Peyer's patch (tissue), 4 donors: ENCODE data around the gene OR2A5. TPM values are rescaled to one million over a fixed set of nuclear protein-coding genes. Genes with fewer than 3 reads are reported as not detected.
"Not testable (repeated sequence)": the region's sequence is repeated elsewhere in the genome, so short reads cannot be mapped to it uniquely, and the experiment has no call there.

Experiments used
- DNase-seq, 3 donors: peaks; one replicate each; pipeline ENCODE4 v3.0.0-alpha.2; 2017 to 2019
- H3K27ac ChIP-seq, 4 donors: fragments of 200-600 bp; sonication (generic); one replicate each; pipeline ENCODE4 v1.5.1; 2016 to 2019
- H3K27me3 ChIP-seq, 2 donors: fragments of 200-600 bp; sonication (generic); one replicate each; pipeline ENCODE4 v1.5.1; 2019
- H3K36me3 ChIP-seq, 3 donors: fragments of 200-600 bp; sonication (generic); one replicate each; pipeline ENCODE4 v1.5.1; 2016 to 2019
- H3K4me1 ChIP-seq, 4 donors: fragments of 200-600 bp; sonication (generic); one replicate each; pipeline ENCODE4 v1.5.1; 2016 to 2019
- H3K4me3 ChIP-seq, 4 donors: fragments of 200-600 bp; sonication (generic); 1 replicate in 3 of 4; 2 replicates in 1 of 4; pipeline ENCODE4 v1.5.1; 2016 to 2019; ENCODE audit warnings: mild to moderate bottlenecking in 1 of 4
- H3K9me3 ChIP-seq, 4 donors: fragments of 200-600 bp; sonication (generic); one replicate each; pipeline ENCODE4 v1.5.1; 2016 to 2019; ENCODE audit warnings: mild to moderate bottlenecking in 1 of 4
- POLR2A ChIP-seq, 2 donors: fragments of 450-650 bp; IDR thresholded peaks; one replicate each; pipeline ENCODE4 v1.5.1; 2017; ENCODE audit warnings: antibody characterized with exemption in 2 of 2, mild to moderate bottlenecking in 2 of 2, moderate library complexity in 2 of 2
- total RNA-seq, 4 donors: library from RNA; depleted of rRNA; stranded (reverse); fragments of >200 nt; gene quantifications; one replicate each; pipeline ENCODE4 v1.1.0, GENCODE V29; 2016
- TF ChIP-seq, protein P1 (sequence below), 6 experiments: fragments of 450-650 bp in 4 of 6; fragments of 200-600 bp in 2 of 6; sonication (generic) in 1 of 6; IDR thresholded peaks; one replicate each; pipeline ENCODE4 v1.5.1; 2017 to 2019; ENCODE audit warnings: antibody characterized with exemption in 6 of 6, mild to moderate bottlenecking in 3 of 6, moderate library complexity in 1 of 6

OR2A5 gene
- total RNA-seq, 4 donors from 2014 or later = not detected

- Histone ChIP-seq H3K27ac (no peak overlapping the region), H3K4me3 (no peak overlapping the region), H3K36me3 (no peaks in the 10 kb centered on the region), H3K4me1 (no peaks in the 10 kb centered on the region), H3K9me3 (peaks cover 0 to 8% (median 2%) of the 10 kb centered on the region in 4 donors), H3K27me3 (no peaks in the 10 kb centered on the region)
- no peak for DNase-seq
- TF ChIP-seq, protein P1, sequence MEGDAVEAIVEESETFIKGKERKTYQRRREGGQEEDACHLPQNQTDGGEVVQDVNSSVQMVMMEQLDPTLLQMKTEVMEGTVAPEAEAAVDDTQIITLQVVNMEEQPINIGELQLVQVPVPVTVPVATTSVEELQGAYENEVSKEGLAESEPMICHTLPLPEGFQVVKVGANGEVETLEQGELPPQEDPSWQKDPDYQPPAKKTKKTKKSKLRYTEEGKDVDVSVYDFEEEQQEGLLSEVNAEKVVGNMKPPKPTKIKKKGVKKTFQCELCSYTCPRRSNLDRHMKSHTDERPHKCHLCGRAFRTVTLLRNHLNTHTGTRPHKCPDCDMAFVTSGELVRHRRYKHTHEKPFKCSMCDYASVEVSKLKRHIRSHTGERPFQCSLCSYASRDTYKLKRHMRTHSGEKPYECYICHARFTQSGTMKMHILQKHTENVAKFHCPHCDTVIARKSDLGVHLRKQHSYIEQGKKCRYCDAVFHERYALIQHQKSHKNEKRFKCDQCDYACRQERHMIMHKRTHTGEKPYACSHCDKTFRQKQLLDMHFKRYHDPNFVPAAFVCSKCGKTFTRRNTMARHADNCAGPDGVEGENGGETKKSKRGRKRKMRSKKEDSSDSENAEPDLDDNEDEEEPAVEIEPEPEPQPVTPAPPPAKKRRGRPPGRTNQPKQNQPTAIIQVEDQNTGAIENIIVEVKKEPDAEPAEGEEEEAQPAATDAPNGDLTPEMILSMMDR (IDR thresholded peaks at IDR 0.05) = no peak
- no peak for TF ChIP-seq POLR2A (IDR thresholded peaks at IDR 0.05)
Observed at GRCh38 chr7:144006692-144007042, 42.1 kb upstream of the OR2A5 start.

GRCh38 chr7:144009361-144009760 lies 39.4 kb upstream of the OR2A5 start:
- H3K27me3 ChIP-seq = no peaks in the 10 kb centered on the region
- H3K36me3 ChIP-seq = no peaks in the 10 kb centered on the region
- H3K4me1 ChIP-seq = no peaks in the 10 kb centered on the region
- H3K27ac ChIP-seq = no peak overlapping the region
- no peak overlapping the region for H3K4me3 ChIP-seq
- TF ChIP-seq POLR2A (IDR thresholded peaks at IDR 0.05) = no peak
- TF ChIP-seq, protein P1 (IDR thresholded peaks at IDR 0.05) = no peak
- DNase-seq = no peak
- H3K9me3 ChIP-seq = peaks cover 0 to 8% (median 2%) of the 10 kb centered on the region in 4 donors

DNA sequence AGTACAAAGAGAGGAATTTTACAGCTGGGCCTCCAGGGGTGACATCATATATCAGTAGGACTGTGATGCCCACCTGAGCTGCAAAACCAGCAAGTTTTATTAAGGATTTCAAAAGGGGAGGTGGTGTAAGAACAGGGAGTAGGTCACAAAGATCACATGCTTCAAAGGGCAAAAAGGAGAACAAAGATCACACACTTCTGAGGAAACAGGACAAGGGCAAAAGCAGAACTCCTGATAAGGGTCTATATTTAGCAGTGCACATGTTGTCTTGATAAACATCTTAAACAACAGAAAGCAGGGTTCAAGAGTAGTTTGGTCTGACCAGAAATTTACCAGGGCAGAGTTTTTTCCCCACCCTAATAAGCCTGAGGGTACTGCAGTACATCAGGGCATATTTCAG lies 38.7 kb upstream of the OR2A5 start:
- DNase-seq = not testable (repeated sequence)

GRCh38 chr7:144010821-144011220 lies 37.9 kb upstream of the OR2A5 start:
- H3K27me3 ChIP-seq, H3K4me3 ChIP-seq, H3K36me3 ChIP-seq, H3K27ac ChIP-seq, H3K4me1 ChIP-seq, H3K9me3 ChIP-seq, DNase-seq: not testable (repeated sequence)

More for the DNA sequence above, 38.7 kb upstream of the OR2A5 start:
- not testable (repeated sequence) for H3K36me3 ChIP-seq, H3K27ac ChIP-seq, H3K9me3 ChIP-seq, H3K27me3 ChIP-seq, H3K4me1 ChIP-seq, H3K4me3 ChIP-seq

- no peaks in the 10 kb centered on the region for H3K27me3 ChIP-seq
- DNase-seq = no peak
- no peak overlapping the region for H3K27ac ChIP-seq
- H3K4me3 ChIP-seq = no peak overlapping the region
- H3K4me1 ChIP-seq = no peaks in the 10 kb centered on the region
- TF ChIP-seq POLR2A (IDR thresholded peaks at IDR 0.05) = no peak
- TF ChIP-seq, protein P1 (IDR thresholded peaks at IDR 0.05) = no peak
- no peaks in the 10 kb centered on the region for H3K36me3 ChIP-seq
- peaks cover 0 to 8% (median 2%) of the 10 kb centered on the region in 4 donors for H3K9me3 ChIP-seq
Observed at GRCh38 chr7:144011458-144012230, 37.1 kb upstream of the OR2A5 start.

GRCh38 chr7:144018065-144018464 lies 30.7 kb upstream of the OR2A5 start:
- TF ChIP-seq, protein P1 (IDR thresholded peaks at IDR 0.05) = no peak
- no peak for TF ChIP-seq POLR2A (IDR thresholded peaks at IDR 0.05)
- H3K4me3 ChIP-seq = no peak overlapping the region
- no peaks in the 10 kb centered on the region for H3K27me3 ChIP-seq
- no peaks in the 10 kb centered on the region for H3K4me1 ChIP-seq
- no peak overlapping the region for H3K27ac ChIP-seq
- H3K36me3 ChIP-seq = no peaks in the 10 kb centered on the region
- no peaks in the 10 kb centered on the region for H3K9me3 ChIP-seq
- no peak for DNase-seq

GRCh38 chr7:144019457-144019856 lies 29.3 kb upstream of the OR2A5 start:
- Histone ChIP-seq H3K9me3 (no peaks in the 10 kb centered on the region), H3K27me3 (no peaks in the 10 kb centered on the region), H3K27ac (no peak overlapping the region), H3K36me3 (no peaks in the 10 kb centered on the region), H3K4me1 (no peaks in the 10 kb centered on the region), H3K4me3 (no peak overlapping the region)
- no peak for TF ChIP-seq POLR2A (IDR thresholded peaks at IDR 0.05)
- TF ChIP-seq, protein P1 (IDR thresholded peaks at IDR 0.05) = no peak
- DNase-seq = no peak
